Liver (tissue), 3 donors: ENCODE measurements around the gene MYO1F.

ENCODE experiments used
- ATF3 ChIP-seq: IDR thresholded peaks from 2 replicates; pipeline ENCODE4 v1.6.1; 2016; ENCODE audit warnings: antibody characterized with exemption
- CTCF ChIP-seq: fragments of 150-350 bp; IDR thresholded peaks from 2 replicates; pipeline ENCODE4 v1.5.1; 2017; ENCODE audit warnings: improper control_type of control experiment, low read depth, low read length; ENCODE audit not compliant: missing input control
- EGR1 ChIP-seq, 2 donors: IDR thresholded peaks; 2 replicates each; pipeline ENCODE4 v1.6.1; 2016 to 2018; ENCODE audit warnings: antibody characterized with exemption in 2 of 2, low read depth in 2 of 2
- FOXA2 ChIP-seq: IDR thresholded peaks from 2 replicates; pipeline ENCODE4 v1.6.1; 2016; ENCODE audit warnings: antibody characterized with exemption
- HNF4A ChIP-seq, 2 donors: conservative IDR thresholded peaks; 2 replicates each; pipeline ENCODE4 v1.6.1; 2016; ENCODE audit warnings: antibody characterized with exemption in 2 of 2, mild to moderate bottlenecking in 2 of 2
- JUND ChIP-seq, 2 donors: IDR thresholded peaks; 2 replicates each; pipeline ENCODE4 v1.6.1; 2016; ENCODE audit warnings: antibody characterized with exemption in 2 of 2
- MAX ChIP-seq: IDR thresholded peaks from 2 replicates; pipeline ENCODE4 v1.6.1; 2016; ENCODE audit warnings: antibody characterized with exemption
- RAD21 ChIP-seq, 2 donors: IDR thresholded peaks; 2 replicates each; pipeline ENCODE4 v1.6.1; 2016; ENCODE audit warnings: antibody characterized with exemption in 2 of 2, mild to moderate bottlenecking in 2 of 2
- REST ChIP-seq: IDR thresholded peaks from 2 replicates; pipeline ENCODE4 v1.6.1; 2016; ENCODE audit warnings: antibody characterized with exemption, mild to moderate bottlenecking
- YY1 ChIP-seq: IDR thresholded peaks from 2 replicates; pipeline ENCODE4 v1.6.1; 2016; ENCODE audit warnings: antibody characterized with exemption, mild to moderate bottlenecking
- ZBTB33 ChIP-seq: IDR thresholded peaks from 2 replicates; pipeline ENCODE4 v1.6.1; 2016; ENCODE audit warnings: antibody characterized with exemption
- donor health status: healthy.
- donor health status: healthy.

GRCh38 chr19:8614455-8614854 is 37.2 kb upstream of the MYO1F start:
- TF ChIP-seq HNF4A (conservative IDR thresholded peaks at IDR 0.05) (no peak), CTCF (no peak), EGR1 (IDR thresholded peaks at IDR 0.05; ENCODE audit: low read depth in 2 of 2) (no peak), FOXA2 (no peak), ZBTB33 (no peak), JUND (IDR thresholded peaks at IDR 0.05) (no peak), YY1 (no peak), ATF3 (no peak), REST (no peak), MAX (no peak), RAD21 (IDR thresholded peaks at IDR 0.05) (no peak)
